Mononuclear cell (primary cell): ENCODE measurements around the gene PPP2R5D. TPM values are rescaled to one million over a fixed set of nuclear protein-coding genes. Genes with fewer than 3 reads are reported as not detected.

ENCODE experiments used
- H3K27me3 ChIP-seq: 2 replicates; pipeline ENCODE4 v1.6.0; 2011; ENCODE audit warnings: low read length, control low read depth; ENCODE audit not compliant: insufficient read depth
- H3K4me1 ChIP-seq: 2 replicates; pipeline ENCODE4 v1.5.1; 2011; ENCODE audit warnings: mild to moderate bottlenecking, low read length, control low read depth; ENCODE audit not compliant: insufficient read depth
- H3K4me3 ChIP-seq: 2 replicates; pipeline ENCODE4 v1.5.1; 2011; ENCODE audit warnings: mild to moderate bottlenecking, low read length, moderate library complexity
- H3K9me3 ChIP-seq: 2 replicates; pipeline ENCODE4 v1.5.1; 2011; ENCODE audit warnings: low read depth, mild to moderate bottlenecking, control low read depth, low read length
- total RNA-seq: library from RNA; depleted of rRNA; stranded (reverse); fragments of >200 nt; gene quantifications from one replicate; pipeline ENCODE4 v1.2.3, GENCODE V29; 2012

Gene PPP2R5D
- total RNA-seq, 1 donor: 15.2 TPM

DNA sequence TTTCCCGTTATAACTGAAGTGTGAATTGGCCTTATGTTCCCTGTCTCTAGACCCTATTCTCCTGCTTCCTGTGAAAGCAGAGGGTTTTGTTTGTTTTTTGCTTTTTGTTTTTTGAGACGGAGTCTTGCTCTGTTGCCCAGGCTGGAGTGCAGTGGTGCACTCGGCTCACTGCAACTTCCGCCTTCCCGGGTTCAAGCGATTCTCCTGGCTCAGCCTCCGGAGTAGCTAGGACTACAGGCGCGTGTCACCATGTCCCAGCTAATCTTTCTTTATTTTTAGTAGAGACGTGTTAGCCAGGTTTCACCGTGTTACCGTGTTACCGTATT, 24.5 kb upstream of the PPP2R5D start:
- H3K9me3 ChIP-seq: no peaks in the 10 kb centered on the region
- H3K4me1 ChIP-seq: peaks cover 16% of the 10 kb centered on the region
- H3K27me3 ChIP-seq: peaks cover 10% of the 10 kb centered on the region
- H3K4me3 ChIP-seq: peak overlapping the region; percentile 24

DNA sequence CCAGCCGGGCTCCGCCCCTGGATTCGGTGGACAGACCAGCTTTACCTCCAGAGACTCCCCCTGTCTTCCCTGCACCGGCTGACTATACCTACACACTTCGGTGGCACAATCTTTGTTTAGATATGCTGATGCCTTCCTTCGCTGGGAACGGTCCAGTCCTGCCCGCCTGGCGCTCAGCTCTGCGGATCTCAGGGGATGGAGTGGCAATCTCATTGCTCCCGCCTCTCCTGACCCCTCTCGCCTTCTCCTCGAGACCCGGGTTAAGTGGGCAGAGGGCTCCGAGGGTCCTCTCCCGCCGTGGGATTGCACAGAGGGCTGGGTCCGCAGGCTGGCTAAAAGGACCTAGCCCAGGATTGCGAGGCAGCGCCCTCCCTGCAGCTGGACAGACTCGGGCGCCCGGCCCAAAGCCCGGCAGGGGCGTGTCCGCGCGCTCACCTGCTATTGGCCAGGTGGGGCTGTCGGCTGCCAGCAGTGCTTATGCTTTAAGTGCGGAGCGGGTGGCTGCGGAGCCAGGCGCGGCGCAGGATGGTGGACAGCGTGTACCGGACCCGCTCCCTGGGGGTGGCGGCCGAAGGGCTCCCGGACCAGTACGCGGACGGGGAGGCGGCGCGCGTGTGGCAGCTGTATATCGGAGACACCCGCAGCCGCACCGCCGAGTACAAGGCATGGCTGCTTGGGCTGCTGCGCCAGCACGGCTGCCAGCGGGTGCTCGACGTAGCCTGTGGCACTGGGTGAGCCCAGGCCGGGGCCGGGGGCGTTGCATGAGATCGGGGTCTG, 23.9 kb upstream of the PPP2R5D start, which contains the start of gene GNMT:
GNMT (plus strand) TSS at position 512 of the 777 bp plus-strand sequence; CDS start at position 526, 14 bp downstream.
- Histone ChIP-seq H3K9me3 (no peaks in the 10 kb centered on the region), H3K27me3 (peaks cover 10% of the 10 kb centered on the region), H3K4me1 (peaks cover 16% of the 10 kb centered on the region), H3K4me3 (peak within 1 kb of the TSS; percentile 24)

- Histone ChIP-seq H3K4me1 (peaks cover 16% of the 10 kb centered on the region), H3K27me3 (peaks cover 10% of the 10 kb centered on the region), H3K9me3 (no peaks in the 10 kb centered on the region), H3K4me3 (no peak overlapping the region)
Measured at GRCh38 chr6:42961020-42961470, 23.3 kb upstream of the PPP2R5D start.

DNA sequence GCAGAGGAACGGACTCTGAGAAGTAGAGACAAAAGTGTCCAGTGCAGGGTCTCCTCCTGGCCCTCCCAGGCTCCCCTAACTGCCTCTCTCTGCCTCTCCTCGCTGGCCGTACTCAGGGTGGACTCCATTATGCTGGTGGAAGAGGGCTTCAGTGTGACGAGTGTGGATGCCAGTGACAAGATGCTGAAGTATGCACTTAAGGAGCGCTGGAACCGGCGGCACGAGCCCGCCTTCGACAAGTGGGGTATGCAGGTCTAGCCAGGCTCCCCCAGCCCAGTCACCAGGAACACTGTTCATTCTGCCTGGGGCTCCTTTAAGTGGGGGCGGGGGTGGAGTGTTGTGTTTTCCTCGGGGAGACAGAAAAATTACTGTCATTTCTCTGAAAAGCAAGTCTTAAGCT, 22.3 kb upstream of the PPP2R5D start:
- no peak overlapping the region for H3K4me3 ChIP-seq
- H3K4me1 ChIP-seq: peaks cover 16% of the 10 kb centered on the region
- H3K27me3 ChIP-seq: peaks cover 10% of the 10 kb centered on the region

DNA sequence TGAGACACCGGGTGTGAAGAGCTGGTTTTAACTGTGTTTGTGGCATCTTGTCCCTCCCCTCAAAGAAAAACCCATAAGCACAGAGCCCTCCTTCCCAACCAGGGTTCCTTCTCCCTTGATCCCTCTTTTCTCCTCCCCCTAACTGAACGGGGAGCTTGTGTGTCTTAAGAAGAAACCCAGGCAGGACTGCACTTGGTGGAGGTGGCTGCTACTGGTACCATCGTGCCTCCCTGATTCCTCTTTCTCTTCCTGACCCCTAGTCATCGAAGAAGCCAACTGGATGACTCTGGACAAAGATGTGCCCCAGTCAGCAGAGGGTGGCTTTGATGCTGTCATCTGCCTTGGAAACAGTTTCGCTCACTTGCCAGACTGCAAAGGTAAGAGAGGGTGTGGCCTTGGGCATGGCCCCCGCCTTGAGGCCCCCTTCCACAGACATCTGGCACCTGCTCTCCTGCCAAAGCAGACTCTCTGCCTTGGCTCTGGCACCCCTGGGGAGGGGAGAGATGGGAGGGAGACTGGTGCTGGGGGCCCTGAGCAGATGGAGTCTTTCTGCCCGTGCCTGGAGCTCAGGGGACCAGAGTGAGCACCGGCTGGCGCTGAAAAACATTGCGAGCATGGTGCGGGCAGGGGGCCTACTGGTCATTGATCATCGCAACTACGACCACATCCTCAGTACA, 21.7 kb upstream of the PPP2R5D start:
- Histone ChIP-seq H3K9me3 (no peaks in the 10 kb centered on the region), H3K27me3 (peaks cover 10% of the 10 kb centered on the region), H3K4me1 (peaks cover 16% of the 10 kb centered on the region), H3K4me3 (no peak overlapping the region)

More for the DNA sequence above, 22.3 kb upstream of the PPP2R5D start:
- no peaks in the 10 kb centered on the region for H3K9me3 ChIP-seq

GRCh38 chr6:42963179-42963854, 21.1 kb upstream of the PPP2R5D start:
- Histone ChIP-seq H3K9me3 (no peaks in the 10 kb centered on the region), H3K4me3 (no peak overlapping the region), H3K27me3 (peaks cover 10% of the 10 kb centered on the region), H3K4me1 (peaks cover 16% of the 10 kb centered on the region)

- Histone ChIP-seq H3K27me3 (peaks cover 10% of the 10 kb centered on the region), H3K4me1 (peaks cover 16% of the 10 kb centered on the region), H3K9me3 (no peaks in the 10 kb centered on the region), H3K4me3 (no peak overlapping the region)
Measured at GRCh38 chr6:42963855-42964605, 20.3 kb upstream of the PPP2R5D start.

DNA sequence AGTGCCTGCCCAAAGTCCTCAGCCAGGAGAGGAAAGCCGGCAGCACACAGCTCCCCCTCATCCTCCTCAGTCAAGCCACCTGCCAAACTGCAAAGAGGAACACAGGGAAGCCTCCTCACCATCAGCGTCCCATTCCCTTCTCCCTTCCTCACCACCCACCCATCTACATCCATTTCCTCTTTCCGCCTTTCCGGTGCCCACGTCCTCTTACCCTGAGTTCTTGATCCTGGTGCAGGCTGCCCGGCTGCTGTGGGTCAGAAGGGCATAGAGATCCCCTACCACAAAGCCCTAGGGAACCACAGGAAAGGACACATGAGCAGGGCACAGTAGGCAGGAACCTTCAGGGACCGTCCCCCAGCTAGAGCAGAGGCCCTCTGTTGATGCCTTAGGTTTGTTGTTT, 17.8 kb upstream of the PPP2R5D start:
- Histone ChIP-seq H3K4me3 (no peak overlapping the region), H3K9me3 (no peaks in the 10 kb centered on the region), H3K4me1 (peaks cover 5% of the 10 kb centered on the region), H3K27me3 (no peaks in the 10 kb centered on the region)

DNA sequence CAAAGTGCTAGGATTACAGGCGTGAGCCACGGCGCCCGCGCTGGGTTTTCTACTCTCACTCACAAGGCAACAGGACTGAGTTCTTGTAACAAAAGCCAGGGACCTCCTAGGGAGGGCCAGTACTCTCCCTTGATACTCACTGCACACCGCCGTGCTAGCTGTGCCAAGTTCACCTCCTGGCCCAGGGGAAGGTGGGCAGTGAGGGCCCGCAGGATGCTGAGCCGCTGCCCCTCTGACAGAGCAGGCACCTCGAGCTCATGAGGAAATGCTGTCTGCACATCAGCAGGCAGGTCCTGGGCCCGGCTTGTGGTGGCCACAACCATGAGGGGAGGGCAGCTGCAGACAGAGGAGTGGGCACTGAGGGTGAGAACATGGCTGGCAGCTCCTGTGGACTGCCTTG, 17.1 kb upstream of the PPP2R5D start:
- Histone ChIP-seq H3K27me3 (no peaks in the 10 kb centered on the region), H3K4me1 (peaks cover 5% of the 10 kb centered on the region), H3K4me3 (no peak overlapping the region), H3K9me3 (no peaks in the 10 kb centered on the region)

- no peak overlapping the region for H3K4me3 ChIP-seq
- H3K27me3 ChIP-seq: no peaks in the 10 kb centered on the region
- H3K4me1 ChIP-seq: peaks cover 5% of the 10 kb centered on the region
- no peaks in the 10 kb centered on the region for H3K9me3 ChIP-seq
Measured at GRCh38 chr6:42968126-42968701, 16.2 kb upstream of the PPP2R5D start.

DNA sequence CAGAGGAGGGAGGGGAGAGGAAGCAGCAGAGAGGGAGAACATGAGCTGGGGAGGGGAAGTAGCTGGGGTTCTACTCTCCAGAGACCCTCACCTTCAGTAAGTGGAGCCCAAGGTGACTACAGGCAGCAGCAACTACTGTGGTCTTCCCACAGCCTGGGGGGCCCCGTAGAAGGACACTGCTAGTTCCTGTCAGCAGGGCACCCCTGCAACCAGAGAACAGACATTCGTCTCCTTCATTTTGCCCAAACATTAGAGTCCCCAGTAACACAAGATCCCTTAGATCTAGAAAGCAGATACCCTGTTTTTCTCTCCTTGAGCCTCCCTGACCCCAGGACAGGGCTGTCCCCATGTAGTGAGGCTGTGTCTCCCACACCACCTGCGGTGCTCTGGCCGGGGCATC, 15.6 kb upstream of the PPP2R5D start:
- no peak overlapping the region for H3K4me3 ChIP-seq
- no peaks in the 10 kb centered on the region for H3K9me3 ChIP-seq
- H3K4me1 ChIP-seq: peaks cover 5% of the 10 kb centered on the region
- no peaks in the 10 kb centered on the region for H3K27me3 ChIP-seq

- no peaks in the 10 kb centered on the region for H3K9me3 ChIP-seq
Measured at GRCh38 chr6:42969431-42969830, 14.9 kb upstream of the PPP2R5D start.

DNA sequence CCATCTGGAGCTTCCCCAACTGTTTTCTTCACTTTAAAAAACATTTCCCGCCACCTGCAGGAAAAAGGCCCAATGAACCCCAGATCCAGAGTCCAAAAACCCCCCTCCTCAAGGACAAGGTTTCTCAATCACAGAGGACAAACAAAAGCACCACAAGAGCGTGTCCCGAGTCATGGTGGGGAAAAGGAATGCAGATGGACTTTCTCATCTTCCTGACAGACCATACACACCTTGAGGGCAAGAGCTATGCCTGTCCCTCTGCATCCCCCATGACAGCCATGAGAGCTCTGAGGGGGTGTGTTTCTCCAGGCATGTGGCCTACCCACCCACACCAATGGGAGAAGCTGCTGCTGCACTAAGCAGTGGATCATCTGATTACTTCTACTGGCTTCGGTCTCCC, 14.4 kb upstream of the PPP2R5D start:
- H3K4me3 ChIP-seq: no peak overlapping the region
- peaks cover 6% of the 10 kb centered on the region for H3K4me1 ChIP-seq
- no peaks in the 10 kb centered on the region for H3K9me3 ChIP-seq
- H3K27me3 ChIP-seq: no peaks in the 10 kb centered on the region

More at GRCh38 chr6:42969431-42969830, 14.9 kb upstream of the PPP2R5D start:
- Histone ChIP-seq H3K4me1 (peaks cover 5% of the 10 kb centered on the region), H3K27me3 (no peaks in the 10 kb centered on the region), H3K4me3 (no peak overlapping the region)

DNA sequence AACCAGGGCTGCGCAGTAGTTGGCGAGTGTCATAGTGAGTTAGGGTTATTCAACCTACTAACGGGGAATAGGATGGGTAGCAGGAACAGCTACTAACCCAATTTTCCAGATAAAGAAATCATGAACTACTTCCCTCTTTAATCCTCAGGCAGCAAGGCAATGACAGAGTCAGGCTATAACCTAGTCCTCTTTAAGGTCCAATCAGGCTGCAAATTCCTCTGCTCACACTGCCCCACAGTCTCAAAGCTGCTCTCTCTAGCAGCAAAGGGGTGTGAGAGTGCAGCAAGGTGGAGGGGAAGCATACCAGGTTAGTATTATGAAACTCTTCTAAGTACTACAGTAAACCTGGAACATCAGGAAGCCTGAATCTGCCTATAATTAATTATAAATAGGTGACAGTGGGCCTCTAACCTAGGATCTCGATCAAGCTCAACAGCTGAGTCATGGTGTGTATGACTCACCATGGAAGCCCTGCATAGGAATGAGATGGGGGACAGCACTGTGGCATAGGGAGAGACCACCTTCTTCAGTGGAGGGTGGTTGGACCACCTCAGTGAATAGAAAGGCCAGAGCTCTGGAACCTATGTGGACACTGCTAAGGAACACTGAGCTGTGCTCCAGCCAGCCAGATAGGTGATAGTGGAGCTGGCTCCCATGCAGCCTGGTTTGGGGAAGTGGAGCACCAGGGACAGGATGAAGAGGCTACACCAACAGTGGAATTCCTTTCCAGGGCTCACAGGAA, 13.3 kb upstream of the PPP2R5D start:
- Histone ChIP-seq H3K4me1 (peaks cover 10% of the 10 kb centered on the region), H3K27me3 (no peaks in the 10 kb centered on the region), H3K4me3 (no peak overlapping the region), H3K9me3 (no peaks in the 10 kb centered on the region)
